H1 (cell line): ENCODE data around the gene HIC1. TPM values are rescaled to one million over a fixed set of nuclear protein-coding genes. Genes with fewer than 3 reads are reported as not detected.

Experiments
- CTCF ChIA-PET: fragments of 300-600 bp; sonication (Branson Sonifier 250); formaldehyde crosslinking; loops from one replicate; lab custom pipeline; 2021; ENCODE audit not compliant: partially characterized antibody; lab: Charles Lee
- POLR2A ChIA-PET: fragments of 300-600 bp; sonication (Branson Sonifier 250); formaldehyde crosslinking; loops from one replicate; lab custom pipeline; 2021; ENCODE audit warnings: inconsistent platforms; ENCODE audit not compliant: partially characterized antibody; lab: Charles Lee
- DNase-seq, 2 experiments: peaks; one replicate each; pipeline versions ENCODE4 v3.0.0 to v3.0.0-alpha.2; 2010 to 2022; ENCODE audit warnings: low spot score in 2 of 2, low read depth in 1 of 2, mixed read lengths in 1 of 2
- FAIRE-seq: peaks from 2 replicates; lab custom pipeline; 2011; peaks lifted over from hg19 to GRCh38; lab: Jason Lieb, UNC
- H2AFZ ChIP-seq: 2 replicates; pipeline ENCODE4 v1.8.1; 2012; ENCODE audit warnings: low read length, inconsistent platforms
- H2AK5ac ChIP-seq: 2 replicates; pipeline ENCODE4 v1.6.1; 2013; ENCODE audit warnings: low read depth, low read length
- H2BK120ac ChIP-seq: replicated peaks from 2 replicates; pipeline ENCODE3; 2013; ENCODE audit warnings: low read depth, low read length, inconsistent platforms
- H2BK12ac ChIP-seq: 2 replicates; pipeline ENCODE4 v1.6.1; 2013; ENCODE audit warnings: low read depth, low read length
- H2BK15ac ChIP-seq: 2 replicates; pipeline ENCODE4 v1.6.1; 2013; ENCODE audit warnings: low read length
- H2BK20ac ChIP-seq: 2 replicates; pipeline ENCODE4 v1.6.1; 2013; ENCODE audit warnings: low read length
- H2BK5ac ChIP-seq: 2 replicates; pipeline ENCODE4 v1.6.1; 2013; ENCODE audit warnings: low read depth, low read length
- H3K14ac ChIP-seq: 2 replicates; pipeline ENCODE4 v1.6.1; 2013; ENCODE audit warnings: inconsistent platforms; ENCODE audit not compliant: insufficient read length
- H3K18ac ChIP-seq: 2 replicates; pipeline ENCODE4 v1.6.1; 2013; ENCODE audit warnings: low read length; ENCODE audit errors: extremely low read depth
- H3K23ac ChIP-seq: 2 replicates; pipeline ENCODE4 v1.6.1; 2013; ENCODE audit warnings: inconsistent platforms; ENCODE audit not compliant: insufficient read length
- H3K23me2 ChIP-seq: 2 replicates; pipeline ENCODE4 v1.6.1; 2013; ENCODE audit warnings: low read depth, low read length
- H3K27ac ChIP-seq: 2 replicates; pipeline ENCODE4 v1.6.1; 2011; ENCODE audit warnings: low read depth, low read length, inconsistent platforms
- H3K27me3 ChIP-seq, 4 experiments: replicated peaks in 1 of 4; 1 replicate in 1 of 4; 2 replicates in 3 of 4; pipeline versions ENCODE4 v1.6.1 to v1.8.1; 2011 to 2013; ENCODE audit warnings: low read length in 3 of 4, mild to moderate bottlenecking in 3 of 4, inconsistent platforms in 2 of 4, mixed read lengths in 2 of 4, moderate library complexity in 1 of 4; ENCODE audit not compliant: control insufficient read depth in 3 of 4, insufficient read depth in 3 of 4; ENCODE audit errors: extremely low read depth in 1 of 4
- H3K36me3 ChIP-seq, 4 experiments: 2 replicates each; pipeline versions ENCODE4 v1.6.1 to v1.8.1; 2011 to 2013; ENCODE audit warnings: mild to moderate bottlenecking in 4 of 4, low read length in 3 of 4, moderate library complexity in 2 of 4, control low read depth in 1 of 4, inconsistent platforms in 1 of 4; ENCODE audit not compliant: insufficient read depth in 4 of 4, control insufficient read depth in 2 of 4
- H3K4ac ChIP-seq: replicated peaks from 2 replicates; pipeline ENCODE3; 2013; ENCODE audit warnings: low read length, low read depth, mixed read lengths, inconsistent platforms; ENCODE audit not compliant: insufficient read length
- H3K4me1 ChIP-seq, 4 experiments: replicated peaks in 1 of 4; 1 replicate in 1 of 4; 2 replicates in 3 of 4; pipeline versions ENCODE4 v1.6.1 to v1.8.1; 2011 to 2013; ENCODE audit warnings: low read length in 3 of 4, inconsistent platforms in 2 of 4, mixed read lengths in 1 of 4; ENCODE audit not compliant: insufficient read depth in 4 of 4, control insufficient read depth in 3 of 4
- H3K4me2 ChIP-seq, 2 experiments: 2 replicates each; pipeline versions ENCODE4 v1.6.1 to v1.8.1; 2011 to 2013; ENCODE audit warnings: low read depth in 2 of 2, low read length in 2 of 2, control low read depth in 1 of 2, inconsistent platforms in 1 of 2, mild to moderate bottlenecking in 1 of 2; ENCODE audit not compliant: insufficient read depth in 1 of 2
- H3K4me3 ChIP-seq, 4 experiments: fragments of 200-600, 300-600 bp in 1 of 4; sonication (generic), shearing (Covaris generic), sonication (Bioruptor Twin) in 1 of 4; 2 replicates each; pipeline versions ENCODE4 v1.5.1 to v1.8.1; 2011 to 2016; ENCODE audit warnings: low read length in 4 of 4, low read depth in 3 of 4, control low read depth in 2 of 4, inconsistent platforms in 2 of 4, mild to moderate bottlenecking in 2 of 4, mixed read lengths in 1 of 4, moderate library complexity in 1 of 4; ENCODE audit not compliant: insufficient read depth in 2 of 4; ENCODE audit errors: extremely low read depth in 1 of 4
- H3K56ac ChIP-seq: replicated peaks from 2 replicates; pipeline ENCODE3; 2013; ENCODE audit warnings: low read depth, mild to moderate bottlenecking, mixed read lengths, low read length, inconsistent platforms; ENCODE audit not compliant: insufficient read length
- H3K79me1 ChIP-seq: 2 replicates; pipeline ENCODE4 v1.6.1; 2013; ENCODE audit warnings: low read depth, low read length, control low read depth
- H3K79me2 ChIP-seq, 2 experiments: 2 replicates each; pipeline versions ENCODE4 v1.6.1 to v1.8.1; 2012 to 2013; ENCODE audit warnings: low read length in 2 of 2, mild to moderate bottlenecking in 2 of 2, inconsistent platforms in 1 of 2; ENCODE audit not compliant: insufficient read depth in 2 of 2, control insufficient read depth in 1 of 2
- H3K9ac ChIP-seq, 4 experiments: replicated peaks in 1 of 4; 1 replicate in 1 of 4; 2 replicates in 3 of 4; pipeline versions ENCODE4 v1.6.1 to v1.8.1; 2011 to 2013; ENCODE audit warnings: low read depth in 3 of 4, low read length in 3 of 4, control low read depth in 2 of 4, mild to moderate bottlenecking in 2 of 4, moderate library complexity in 2 of 4, inconsistent platforms in 1 of 4; ENCODE audit errors: extremely low read depth in 1 of 4
- H3K9me3 ChIP-seq, 2 experiments: 2 replicates each; pipeline versions ENCODE4 v1.6.1 to v1.8.1; 2012 to 2013; ENCODE audit warnings: mild to moderate bottlenecking in 2 of 2, moderate library complexity in 2 of 2, control low read depth in 1 of 2, inconsistent platforms in 1 of 2, low read depth in 1 of 2, low read length in 1 of 2, mixed read lengths in 1 of 2; ENCODE audit not compliant: insufficient read depth in 2 of 2
- H4K20me1 ChIP-seq, 2 experiments: replicated peaks in 1 of 2; 2 replicates each; pipeline versions ENCODE3 to v1.8.1; 2011 to 2013; ENCODE audit warnings: inconsistent platforms in 2 of 2, low read length in 2 of 2, mild to moderate bottlenecking in 1 of 2; ENCODE audit not compliant: insufficient read depth in 2 of 2, control insufficient read depth in 1 of 2
- H4K5ac ChIP-seq: 2 replicates; pipeline ENCODE4 v1.6.1; 2013; ENCODE audit warnings: low read length, low read depth, mixed read lengths, inconsistent platforms; ENCODE audit not compliant: insufficient read length
- H4K8ac ChIP-seq: 2 replicates; pipeline ENCODE4 v1.8.0; 2013; ENCODE audit warnings: mild to moderate bottlenecking, moderate library complexity, low read length, inconsistent platforms; ENCODE audit not compliant: insufficient read depth; ENCODE audit errors: extremely low read depth
- H4K91ac ChIP-seq: replicated peaks from 2 replicates; pipeline ENCODE3; 2013; ENCODE audit warnings: low read length, mixed read lengths, inconsistent platforms; ENCODE audit not compliant: insufficient read length
- ATF2 ChIP-seq: IDR thresholded peaks from 2 replicates; pipeline ENCODE4 v1.6.1; 2012; ENCODE audit warnings: low read length, inconsistent platforms
- CBX5 ChIP-seq: fragments of 300-800, 300-1000 bp; sonication (generic); IDR thresholded peaks from 2 replicates; pipeline ENCODE4 v1.7.1; 2016; ENCODE audit warnings: antibody characterized with exemption, low read length, low read depth
- GTF2F1 ChIP-seq: IDR thresholded peaks from 2 replicates; pipeline ENCODE4 v1.6.1; 2012; ENCODE audit warnings: low read depth, low read length, improper control_type of control experiment, borderline replicate concordance
- JUND ChIP-seq: IDR thresholded peaks from 2 replicates; pipeline ENCODE4 v1.6.1; 2011; ENCODE audit warnings: mild to moderate bottlenecking, improper control_type of control experiment, low read length
- KDM5A ChIP-seq: fragments of 200-600 bp; IDR thresholded peaks from 2 replicates; pipeline ENCODE4 v1.7.1; 2012; ENCODE audit warnings: mild to moderate bottlenecking, low read length, inconsistent platforms, mixed read lengths
- MAFK ChIP-seq: IDR thresholded peaks from 2 replicates; pipeline ENCODE4 v1.6.1; 2012; ENCODE audit warnings: low read depth, mild to moderate bottlenecking, improper control_type of control experiment, low read length
- SUZ12 ChIP-seq: fragments of 200-600 bp; sonication (generic); IDR thresholded peaks from 2 replicates; pipeline ENCODE4 v1.6.1; 2012; ENCODE audit warnings: mild to moderate bottlenecking, inconsistent platforms, low read length, moderate library complexity, mixed read lengths
- TAF1 ChIP-seq: IDR thresholded peaks from 2 replicates; pipeline ENCODE4 v1.6.1; 2011; ENCODE audit warnings: mild to moderate bottlenecking, low read depth, low read length
- TBP ChIP-seq: IDR thresholded peaks from 2 replicates; pipeline ENCODE4 v1.6.1; 2011; ENCODE audit warnings: low read depth, low read length, improper control_type of control experiment
- TCF12 ChIP-seq: IDR thresholded peaks from 2 replicates; pipeline ENCODE4 v1.6.1; 2011; ENCODE audit warnings: low read depth, mild to moderate bottlenecking, low read length
- WGBS, 2 experiments: shearing (Covaris generic) in 1 of 2; methylation state at CpG; one replicate each; pipeline versions ENCODE4 v1.1.6 to v1.1.7; 2013 to 2015; ENCODE audit warnings: low lambda C conversion rate in 2 of 2, mixed read lengths in 2 of 2, inconsistent platforms in 1 of 2, low coverage in 1 of 2, missing lambda C conversion rate in 1 of 2; ENCODE audit not compliant: insufficient replicate concordance in 2 of 2, insufficient coverage in 1 of 2, insufficient read length in 1 of 2; ENCODE audit errors: extremely low coverage in 1 of 2, missing lambda C conversion rate in 1 of 2; 5-methylcytosine and 5-hydroxymethylcytosine counted together
- polyA plus RNA-seq, 7 experiments: library from polyadenylated mRNA; depleted of rRNA in 3 of 7; stranded (reverse) in 5 of 7; unstranded in 2 of 7; fragments of >200 nt in 5 of 7; fragments of 200-250 nt in 2 of 7; gene quantifications; 1 replicate in 5 of 7; 2 replicates in 1 of 7; 4 replicates in 1 of 7; pipeline versions ENCODE4 v1.2.1 to v1.2.3, GENCODE V29; 2011 to 2013; ENCODE audit warnings: missing spikeins in 2 of 7, mixed read lengths in 2 of 7
- total RNA-seq: library from RNA; stranded (reverse); fragmentation: NEBNext Ultra II Directional; extraction: Animal tissue kit (Norgen Biotek cat#: 25700); gene quantifications from 2 replicates; pipeline ENCODE4 v1.2.1, GENCODE V29; 2021

Gene HIC1
- total and polyA plus RNA-seq, 2 of the 8 experiments (the other 6 are each of a cell fraction or from before 2014, with no cell fraction given) = 0.06 to 0.09 TPM

GRCh38 chr17:2018716-2019510 lies 36.0 kb upstream of the HIC1 start:
- no peaks in the 10 kb centered on the region for H3K79me2 ChIP-seq

More at GRCh38 chr17:2018716-2019510, 36.0 kb upstream of the HIC1 start:
- no peak overlapping the region for H3K56ac ChIP-seq
- no peak overlapping the region for H3K23ac ChIP-seq
- peaks cover 0 to 6% (median 3%) of the 10 kb centered on the region in 4 experiments; a peak in 6 of 7 replicates for H3K4me1 ChIP-seq
- H3K9me3 ChIP-seq = no peaks in the 10 kb centered on the region
- no peak overlapping the region for H2AK5ac ChIP-seq
- no peak overlapping the region for H3K4me3 ChIP-seq
- H3K14ac ChIP-seq = no peak overlapping the region
- H3K27ac ChIP-seq = no peak overlapping the region
- no peak overlapping the region for H3K4me2 ChIP-seq
- peaks cover under 1% of the 10 kb centered on the region; the same call in 1 of the 2 replicates for H3K23me2 ChIP-seq
- no peak overlapping the region for H2BK120ac ChIP-seq
- H3K4ac ChIP-seq = no peak overlapping the region
- POLR2A ChIA-PET = interaction anchor here (0.6 to 1.0 kb wide), 4 partner anchors 8 to 601 kb away, joined by 3 to 5 read pairs (median 3); no protein-coding TSS in a partner anchor
- no peaks in the 10 kb centered on the region for H3K79me1 ChIP-seq
- H2AFZ ChIP-seq = no peak overlapping the region
- no peak overlapping the region for H3K9ac ChIP-seq
- H2BK15ac ChIP-seq = no peak overlapping the region
- H4K8ac ChIP-seq = no peak overlapping the region
- H3K27me3 ChIP-seq = peaks cover 14 to 52% (median 45%) of the 10 kb centered on the region in 4 experiments
- no peak for FAIRE-seq
- H2BK12ac ChIP-seq = no peak overlapping the region
- WGBS, 2 experiments = 85% methylated on average over 23 of the region's 24 CpGs; no CpG with 5 or more reads in 1 of the 2 experiments
- TF ChIP-seq JUND (no peak), SUZ12 (no peak), KDM5A (no peak), TAF1 (no peak), ATF2 (no peak), TCF12 (no peak), GTF2F1 (no peak), TBP (no peak), MAFK (no peak), CBX5 (no peak)
- TF ChIP-seq, all 59 proteins: peak for 0
- CTCF ChIA-PET = interaction anchor here (1.0 to 1.9 kb wide), 7 partner anchors 10 to 154 kb away, joined by 3 to 6 read pairs (median 4); no protein-coding TSS in a partner anchor
- H4K91ac ChIP-seq = no peak overlapping the region
- no peak overlapping the region for H2BK20ac ChIP-seq
- H4K20me1 ChIP-seq = peaks cover 0 to 2% of the 10 kb centered on the region in 2 experiments
- H3K18ac ChIP-seq = no peak overlapping the region
- no peak overlapping the region for H2BK5ac ChIP-seq
- no peaks in the 10 kb centered on the region for H3K36me3 ChIP-seq
- no peak overlapping the region for H4K5ac ChIP-seq
- DNase-seq = no peak
